OCI-M2 (cell line): ENCODE results near the gene FAM149A.

Experiments used
- DNase-seq: peaks from one replicate; lab custom pipeline; 2025; ENCODE audit not compliant: unreplicated experiment; lab: John Stamatoyannopoulos, UW

Gene FAM149A

DNA sequence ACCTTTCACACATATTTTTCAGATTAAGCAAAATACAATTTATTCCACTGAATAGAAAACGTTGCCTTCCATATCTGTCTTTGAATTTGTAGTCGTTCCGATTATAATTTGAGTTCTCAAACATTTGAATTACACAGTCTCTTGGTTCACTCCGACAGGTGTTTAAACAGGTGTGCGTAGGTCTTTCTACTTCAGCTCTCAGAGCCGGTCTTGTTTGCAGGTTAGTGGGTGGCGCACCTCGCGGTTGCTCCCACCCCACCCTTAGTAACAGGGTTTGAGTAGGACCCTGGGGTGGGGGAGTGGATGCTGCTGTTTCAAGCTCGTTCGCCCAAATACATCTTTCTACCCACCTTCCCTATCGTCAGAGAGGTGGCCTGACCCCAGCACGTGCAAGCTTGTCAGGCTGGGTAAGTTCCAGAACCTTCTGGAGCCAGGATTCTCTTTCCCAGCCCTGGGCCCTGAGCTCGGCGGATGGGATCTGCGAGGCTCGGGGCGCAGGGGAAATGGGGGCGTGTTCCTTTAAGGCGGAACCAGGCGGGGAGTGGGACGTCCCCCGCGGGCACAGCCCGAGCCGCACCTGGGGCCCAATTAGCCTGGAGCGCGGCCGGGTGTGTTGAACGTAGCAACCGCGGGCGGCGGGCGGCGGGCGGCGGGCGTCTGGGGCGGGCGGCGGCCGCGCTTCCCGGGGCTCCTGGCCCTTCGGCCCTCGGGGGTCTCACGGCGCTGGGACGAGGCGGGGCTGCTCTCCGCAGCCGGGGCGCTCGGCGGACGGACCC lies at the start of gene FAM149A:
FAM149A (plus strand) TSS at position 591 of the 776 bp plus-strand sequence.
- DNase-seq = no peak

DNA sequence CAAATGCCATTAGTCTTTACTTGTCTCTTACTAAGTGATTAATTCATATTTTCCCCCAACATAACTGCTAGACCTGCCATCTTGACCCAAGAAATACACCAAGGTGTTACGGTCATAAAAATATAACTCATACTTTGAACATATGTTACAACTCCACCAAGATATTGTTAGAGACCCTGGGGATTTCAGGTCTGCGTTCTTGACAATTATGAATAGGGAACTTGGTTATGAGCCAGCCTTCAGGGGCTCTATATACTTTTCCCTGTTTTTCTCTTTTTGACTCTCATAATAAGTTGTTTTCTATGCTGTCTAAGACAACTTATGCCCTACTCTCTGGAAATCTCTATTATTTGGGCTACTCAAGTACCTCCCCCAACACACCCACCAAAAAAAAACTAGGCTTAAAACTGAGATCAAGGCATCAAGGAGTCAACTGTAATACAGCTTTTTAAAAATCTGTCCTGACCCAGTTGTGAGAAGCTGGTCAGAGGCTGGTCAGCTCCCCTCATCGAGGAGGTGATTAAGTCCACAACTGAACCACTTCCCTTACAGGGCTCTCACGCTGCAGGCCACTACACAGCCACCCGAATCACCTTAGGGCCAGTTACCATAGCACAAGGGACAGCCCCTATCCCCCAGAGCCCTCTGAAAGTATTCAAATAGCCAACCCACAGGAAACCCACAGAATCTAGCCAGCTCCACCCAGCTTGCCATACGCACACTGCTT lies 46.1 kb upstream of the FAM149A start:
- DNase-seq = no peak

DNA sequence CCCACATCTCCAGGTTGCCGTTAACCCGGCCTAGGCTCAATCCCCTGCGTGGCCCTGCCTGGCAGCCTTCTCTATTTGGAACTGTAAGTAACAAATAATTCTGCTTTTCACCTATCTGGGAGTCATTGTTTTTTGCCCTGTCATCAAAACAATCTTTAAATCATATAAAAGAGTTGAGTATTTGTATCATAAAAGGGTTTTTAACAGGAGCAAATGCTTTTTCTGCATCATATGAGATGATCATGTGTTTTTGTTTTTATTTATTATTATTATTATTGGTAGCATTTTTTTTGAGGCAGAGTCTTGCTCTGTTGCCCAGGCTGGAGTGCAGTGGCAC lies 45.6 kb upstream of the FAM149A start:
- DNase-seq = no peak

DNA sequence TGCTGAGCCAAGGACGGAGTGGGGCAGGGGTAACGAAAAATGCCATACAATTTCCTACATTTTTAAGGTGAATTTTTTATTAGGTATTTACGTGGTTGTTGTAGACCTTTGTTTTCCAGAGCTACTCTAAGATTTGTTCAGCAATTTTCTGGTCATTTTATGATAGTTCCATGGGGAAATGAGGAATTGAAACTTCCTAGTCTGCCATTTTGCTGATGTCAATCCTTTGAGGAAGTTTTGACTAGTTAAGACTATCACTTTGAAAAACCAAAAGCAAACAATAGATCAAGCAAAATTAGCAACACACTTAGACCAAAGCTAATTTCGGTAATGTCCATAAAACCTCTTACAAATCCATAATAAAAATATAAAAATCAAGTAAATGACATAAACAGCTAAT lies 42.6 kb upstream of the FAM149A start:
- DNase-seq = no peak

DNA sequence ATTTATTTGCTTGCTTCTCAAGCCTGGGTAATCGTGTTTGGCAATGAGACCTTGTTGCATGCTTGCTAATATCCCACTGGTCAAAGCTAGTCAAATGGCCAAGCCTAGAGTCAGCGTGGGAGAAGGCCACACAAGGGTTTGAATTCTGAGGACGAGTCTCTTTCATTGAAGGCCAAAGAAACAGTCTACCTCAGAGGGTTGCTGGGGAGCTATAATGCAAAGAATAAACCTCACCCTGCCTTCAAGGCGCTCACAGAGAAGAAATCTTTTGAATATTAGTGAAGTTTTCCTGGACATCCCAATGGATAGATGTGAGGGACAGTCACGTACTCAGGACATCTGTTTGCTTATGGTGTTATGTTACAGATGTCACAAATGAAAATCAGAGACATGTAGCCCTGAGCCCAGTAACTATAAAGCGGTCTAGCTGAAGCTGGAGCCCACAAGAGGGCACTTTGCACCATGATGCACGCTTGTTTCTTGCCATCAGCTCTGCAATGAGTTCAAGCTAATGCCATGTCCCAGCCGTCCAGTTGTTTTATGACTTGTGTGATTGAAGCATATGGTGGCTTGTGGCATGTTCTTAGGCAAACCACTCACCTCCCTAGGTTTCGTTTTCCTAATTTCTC lies 36.6 kb upstream of the FAM149A start:
- no peak for DNase-seq

DNA sequence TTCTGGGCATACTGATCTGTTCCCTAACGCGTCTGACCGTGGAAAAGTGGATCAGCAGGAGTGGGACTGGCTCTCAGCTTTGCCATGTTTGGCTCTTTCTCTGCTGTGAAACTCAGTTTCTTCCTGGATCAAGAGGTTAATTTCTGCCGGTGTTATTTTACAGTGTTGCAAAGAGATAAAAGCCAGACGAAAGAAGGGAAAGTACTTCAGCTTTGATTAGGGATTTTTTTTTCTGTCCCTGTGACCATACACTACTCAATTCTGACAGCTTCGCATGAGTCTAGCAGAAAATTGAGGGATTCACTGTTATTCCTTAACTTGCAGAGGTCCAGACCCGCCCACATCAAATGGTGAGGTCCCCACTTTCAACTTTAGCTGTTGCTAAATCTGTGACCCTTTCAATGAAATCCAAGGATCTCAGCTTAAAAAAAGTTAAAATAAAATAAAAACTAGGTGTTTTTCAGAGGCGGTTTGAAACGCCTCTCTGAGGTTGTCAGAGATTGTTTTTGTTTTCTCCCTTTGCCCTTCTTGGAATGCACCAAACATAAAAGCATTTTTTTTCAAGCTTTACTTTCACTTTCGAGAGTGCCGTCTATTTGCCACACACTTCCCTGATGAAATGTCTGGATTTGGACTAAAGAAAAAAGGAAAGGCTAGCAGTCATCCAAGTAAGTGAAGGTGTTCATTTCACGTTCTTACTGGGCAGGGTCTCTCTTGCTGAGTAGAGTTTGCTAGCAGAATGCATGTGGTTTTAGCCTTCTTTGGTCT lies 35.7 kb upstream of the FAM149A start, which contains the start of gene TLR3:
TLR3 (plus strand) TSS at position 576 of the 768 bp plus-strand sequence. CDS start 7,464 bp downstream, outside the sequence.
- DNase-seq = no peak

DNA sequence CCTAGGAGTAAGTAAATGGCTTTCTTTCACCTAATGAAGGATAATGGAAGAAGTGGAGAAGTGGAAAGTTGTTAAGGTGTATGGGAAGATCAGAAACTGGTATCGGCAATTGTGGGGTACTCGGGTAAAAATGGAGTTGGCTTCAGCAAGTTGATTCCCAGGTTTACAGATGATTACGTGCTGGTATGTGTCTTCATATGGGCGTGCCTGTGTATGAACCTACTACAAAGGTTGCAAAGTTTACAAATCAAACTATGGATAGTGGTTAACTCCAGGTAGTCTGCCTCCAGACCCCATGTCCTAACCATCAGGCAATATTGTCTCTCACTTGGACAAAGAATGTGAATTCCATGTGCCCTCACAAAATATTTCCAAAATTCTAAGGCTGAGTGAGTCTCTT lies 34.8 kb upstream of the FAM149A start:
- DNase-seq = no peak

DNA sequence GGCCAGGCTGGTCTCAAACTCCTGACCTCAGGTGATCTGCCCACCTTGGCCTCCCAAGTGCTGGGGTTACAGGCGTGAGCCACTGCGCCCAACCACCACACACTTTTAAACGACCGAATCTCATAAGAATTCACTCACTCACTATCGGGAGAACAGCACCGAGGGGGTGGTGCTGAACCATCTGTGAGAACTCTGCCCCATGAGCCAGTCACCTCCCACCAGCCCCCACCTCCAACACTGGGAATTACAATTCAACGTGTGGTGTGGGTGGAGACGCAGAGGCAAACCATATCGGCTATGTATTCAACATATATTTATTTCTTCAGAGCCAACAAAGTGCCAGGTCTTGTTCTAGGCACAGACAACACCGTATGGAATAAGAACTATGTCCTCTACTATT lies 32.0 kb upstream of the FAM149A start:
- DNase-seq = no peak

DNA sequence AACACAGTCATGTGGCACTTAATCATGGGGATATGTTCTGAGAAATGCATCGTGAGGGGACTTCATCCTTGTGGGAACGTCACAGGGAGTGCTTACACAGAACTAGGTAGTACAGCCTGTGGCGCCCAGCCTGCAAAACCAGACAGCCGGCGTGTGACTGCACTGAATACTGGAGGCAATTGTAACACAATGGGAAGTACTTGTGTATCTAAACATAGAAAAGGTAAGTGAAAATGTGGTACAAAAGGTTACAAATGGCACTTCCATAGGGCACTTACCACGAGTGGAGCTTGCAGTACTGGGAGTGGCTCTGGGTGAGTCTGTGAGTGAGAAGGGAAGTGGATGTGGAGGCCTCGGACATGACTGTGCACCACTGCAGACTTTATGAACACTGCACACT lies 30.3 kb upstream of the FAM149A start:
- DNase-seq = no peak

DNA sequence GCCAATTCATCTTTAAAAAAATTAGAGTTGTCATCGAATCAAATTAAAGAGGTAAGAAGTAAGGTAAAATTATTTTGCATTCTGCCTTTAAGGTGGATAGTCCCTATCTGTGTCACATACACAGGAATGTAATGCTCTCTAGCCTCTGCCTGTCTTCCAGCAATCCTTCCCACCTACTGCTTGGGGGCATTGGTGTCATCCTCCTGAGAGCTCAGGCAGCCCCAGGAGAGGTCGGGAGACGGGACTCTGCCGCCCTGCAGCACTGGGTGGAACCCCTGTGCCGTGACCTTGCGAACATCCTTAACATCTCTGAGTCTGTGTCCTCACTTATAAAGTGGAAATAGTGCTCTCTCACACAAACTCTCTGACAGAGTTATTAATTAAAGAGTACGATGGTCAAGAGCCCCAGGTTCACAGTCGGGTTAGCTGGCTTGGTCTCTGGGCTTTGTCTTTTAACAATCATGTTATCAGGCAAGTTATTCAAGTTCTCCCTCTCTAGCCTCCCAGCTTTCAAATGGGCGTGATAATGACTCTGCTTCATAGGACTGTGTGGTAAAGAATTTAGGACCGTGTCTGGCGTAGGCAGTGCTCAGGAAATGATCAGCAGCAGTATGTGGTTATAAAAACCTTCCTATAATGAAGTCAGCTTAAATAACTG lies 25.4 kb upstream of the FAM149A start:
- no peak for DNase-seq

DNA sequence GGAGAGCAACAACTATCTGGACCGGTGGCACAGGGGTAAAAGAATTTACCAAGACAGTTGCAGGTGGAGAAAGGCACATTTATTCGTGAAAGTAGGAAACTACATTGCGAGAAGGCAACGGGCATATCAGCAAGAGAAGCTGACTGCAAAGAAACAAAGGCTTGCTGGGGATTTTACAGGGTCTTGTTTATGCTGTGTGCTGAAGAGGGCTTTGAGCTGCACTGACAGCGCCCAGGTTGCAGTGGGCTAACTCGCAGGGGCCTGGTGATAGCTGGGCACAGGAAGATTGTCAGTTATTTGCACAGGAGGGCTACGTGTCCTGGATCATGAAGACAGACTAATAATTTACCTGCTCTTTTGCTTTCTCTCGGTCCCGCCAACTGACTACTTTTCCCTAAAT lies 24.8 kb upstream of the FAM149A start:
- no peak for DNase-seq

DNA sequence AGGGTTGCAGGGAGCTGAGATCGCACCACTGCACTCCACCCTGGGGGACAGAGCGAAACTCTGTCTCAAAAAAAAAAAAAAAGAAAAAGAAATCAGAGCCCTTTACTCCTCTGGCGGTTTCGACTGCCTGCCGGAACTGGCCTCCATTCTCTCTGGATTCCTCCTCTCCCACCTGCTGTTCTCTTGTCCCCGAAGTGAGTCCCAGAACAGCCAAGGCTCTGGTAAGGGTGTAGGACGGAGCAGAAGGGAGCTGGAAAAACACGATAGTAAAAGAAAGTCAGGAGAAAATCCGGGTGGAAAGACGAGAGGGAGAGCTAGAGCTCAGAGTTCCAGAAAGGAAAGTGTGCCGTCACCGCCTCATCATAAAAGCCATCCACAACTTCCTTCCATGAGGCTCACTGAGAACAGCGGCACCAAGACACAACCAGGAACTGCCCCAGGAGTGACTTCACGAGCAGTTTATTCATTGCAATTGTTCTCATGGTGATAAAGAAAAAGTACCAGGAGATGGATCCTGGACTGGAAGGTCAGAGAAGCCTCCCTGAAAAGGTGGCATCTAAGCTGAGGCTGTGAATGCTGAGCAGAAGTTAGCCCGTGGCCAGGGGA lies 23.2 kb upstream of the FAM149A start:
- no peak for DNase-seq

DNA sequence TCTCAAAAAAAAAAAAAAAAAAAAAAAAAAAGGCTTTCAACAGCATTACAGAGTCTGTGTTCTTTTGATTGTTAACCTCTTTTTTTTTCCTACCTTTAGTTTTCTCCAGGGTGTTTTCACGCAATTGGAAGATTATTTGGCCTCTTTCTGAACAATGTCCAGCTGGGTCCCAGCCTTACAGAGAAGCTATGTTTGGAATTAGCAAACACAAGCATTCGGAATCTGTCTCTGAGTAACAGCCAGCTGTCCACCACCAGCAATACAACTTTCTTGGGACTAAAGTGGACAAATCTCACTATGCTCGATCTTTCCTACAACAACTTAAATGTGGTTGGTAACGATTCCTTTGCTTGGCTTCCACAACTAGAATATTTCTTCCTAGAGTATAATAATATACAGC lies 22.3 kb upstream of the FAM149A start:
- no peak for DNase-seq

DNA sequence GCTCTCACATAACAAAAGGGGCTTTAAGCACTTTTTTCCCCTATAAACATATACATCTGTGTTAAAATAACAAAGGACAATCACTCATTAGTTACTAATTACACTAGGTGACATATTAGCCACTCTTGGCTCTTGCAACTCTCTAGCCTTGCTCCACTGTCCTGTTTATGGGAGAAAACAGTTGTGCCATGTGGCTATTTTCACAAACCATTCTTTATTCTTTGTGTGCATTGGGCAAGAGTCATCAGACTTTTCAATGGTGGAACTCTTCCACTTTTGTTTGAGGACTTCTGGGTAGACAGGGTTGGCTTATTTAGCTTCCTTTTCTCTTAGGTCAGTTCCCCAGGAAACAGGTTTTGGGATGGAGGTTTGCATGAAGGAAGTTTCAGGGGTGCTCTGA lies 16.0 kb upstream of the FAM149A start:
- no peak for DNase-seq

DNA sequence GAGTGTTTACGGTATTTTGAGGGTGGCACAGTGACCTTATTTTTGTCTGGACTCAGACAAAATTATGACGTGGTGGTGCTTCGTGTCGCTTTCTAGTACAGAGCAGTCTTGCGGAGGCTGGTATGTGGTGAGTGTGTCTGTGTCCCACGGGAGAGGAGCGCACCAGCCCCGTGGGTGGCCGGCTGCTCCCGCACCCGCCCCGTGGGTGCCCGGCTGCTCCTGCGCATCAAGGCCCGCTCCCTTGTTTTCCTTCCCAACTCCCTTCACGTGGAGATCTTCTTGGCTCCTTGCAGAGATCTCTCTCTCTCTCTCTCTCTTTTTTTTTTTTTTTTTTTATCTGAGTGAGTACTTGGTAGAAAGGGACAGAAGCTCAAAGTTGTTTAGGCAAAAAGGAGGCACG lies 12.2 kb upstream of the FAM149A start:
- no peak for DNase-seq

DNA sequence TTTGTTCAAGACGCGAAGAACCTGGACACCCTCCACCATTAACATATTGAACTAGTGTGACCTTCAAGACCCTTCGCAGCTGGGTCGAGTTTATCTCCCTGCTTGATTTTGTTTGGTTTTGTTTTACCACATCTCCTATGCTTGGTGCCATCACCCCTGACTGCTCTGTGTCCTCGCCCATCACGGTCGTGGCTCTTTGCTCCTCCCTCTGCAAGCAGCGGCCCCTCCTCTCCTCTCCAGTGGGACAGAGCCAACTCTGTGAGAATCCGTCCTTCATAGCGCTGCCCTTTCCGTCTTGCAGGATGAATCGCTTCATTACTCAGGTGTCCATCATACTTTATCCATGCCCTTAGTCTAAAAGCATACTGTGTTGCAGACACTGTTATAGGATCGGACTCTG lies 9.1 kb upstream of the FAM149A start:
- no peak for DNase-seq

DNA sequence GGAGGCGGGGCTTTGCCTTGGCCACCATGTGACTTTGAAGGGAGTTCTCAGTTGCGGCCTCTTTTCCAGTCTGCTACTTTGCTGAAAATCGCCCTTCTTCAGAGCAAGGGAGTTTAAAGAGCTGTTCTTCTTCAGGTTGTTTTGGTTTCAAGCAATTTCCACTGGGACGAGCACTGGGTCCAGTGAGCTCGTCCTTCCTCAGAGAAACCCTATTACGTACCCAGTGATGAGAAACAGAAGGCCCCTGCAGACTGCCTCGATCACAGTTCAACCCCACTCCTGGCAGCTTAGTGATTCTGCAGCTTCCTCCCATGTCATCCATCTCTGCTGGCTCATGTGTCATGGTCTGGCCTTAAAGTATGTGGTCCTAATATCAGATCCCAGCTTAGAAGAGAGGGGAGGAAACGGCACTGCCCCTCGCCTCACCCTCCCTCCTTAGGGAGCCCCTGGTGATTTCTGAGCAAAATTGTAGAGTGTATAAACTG lies 7.8 kb upstream of the FAM149A start:
- no peak for DNase-seq

DNA sequence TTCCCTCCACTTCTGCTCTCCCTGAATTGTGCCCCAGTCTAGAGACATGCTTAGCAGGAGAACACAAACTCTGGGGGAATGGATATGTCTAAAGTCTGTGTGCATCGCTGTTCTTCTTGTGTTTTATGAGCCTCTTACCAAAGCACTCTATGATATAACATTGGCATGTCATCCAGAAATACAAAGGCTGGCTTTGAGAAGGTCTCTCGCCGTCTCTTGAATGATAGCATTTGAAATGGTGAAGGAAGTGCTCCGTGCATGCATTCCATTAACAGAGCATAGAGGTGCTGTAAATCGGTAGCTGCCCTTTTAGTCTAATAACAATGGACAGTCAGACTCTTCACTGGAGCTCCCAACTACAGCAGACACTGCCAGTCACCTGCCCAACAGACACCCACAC lies 7.1 kb upstream of the FAM149A start:
- no peak for DNase-seq

DNA sequence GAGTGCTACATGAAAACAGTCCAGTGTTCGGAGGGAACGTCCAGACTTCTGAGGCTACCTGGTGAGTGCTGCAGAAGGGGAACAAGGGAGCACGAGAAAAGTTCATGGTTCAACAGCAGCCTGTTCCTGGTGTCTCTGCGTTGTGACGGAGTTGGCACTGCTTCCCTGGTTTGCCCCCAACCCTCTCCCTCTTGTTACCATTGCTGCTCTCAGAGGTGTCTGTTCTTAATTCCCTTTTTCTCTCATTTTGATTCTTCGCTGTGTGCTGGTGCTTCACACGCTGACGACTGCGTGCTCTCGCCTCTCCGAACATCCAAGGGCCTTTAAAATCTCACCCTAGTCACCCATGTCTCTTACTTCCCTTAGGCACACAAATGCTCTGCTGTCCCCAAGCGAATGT lies 1.6 kb upstream of the FAM149A start:
- no peak for DNase-seq

DNA sequence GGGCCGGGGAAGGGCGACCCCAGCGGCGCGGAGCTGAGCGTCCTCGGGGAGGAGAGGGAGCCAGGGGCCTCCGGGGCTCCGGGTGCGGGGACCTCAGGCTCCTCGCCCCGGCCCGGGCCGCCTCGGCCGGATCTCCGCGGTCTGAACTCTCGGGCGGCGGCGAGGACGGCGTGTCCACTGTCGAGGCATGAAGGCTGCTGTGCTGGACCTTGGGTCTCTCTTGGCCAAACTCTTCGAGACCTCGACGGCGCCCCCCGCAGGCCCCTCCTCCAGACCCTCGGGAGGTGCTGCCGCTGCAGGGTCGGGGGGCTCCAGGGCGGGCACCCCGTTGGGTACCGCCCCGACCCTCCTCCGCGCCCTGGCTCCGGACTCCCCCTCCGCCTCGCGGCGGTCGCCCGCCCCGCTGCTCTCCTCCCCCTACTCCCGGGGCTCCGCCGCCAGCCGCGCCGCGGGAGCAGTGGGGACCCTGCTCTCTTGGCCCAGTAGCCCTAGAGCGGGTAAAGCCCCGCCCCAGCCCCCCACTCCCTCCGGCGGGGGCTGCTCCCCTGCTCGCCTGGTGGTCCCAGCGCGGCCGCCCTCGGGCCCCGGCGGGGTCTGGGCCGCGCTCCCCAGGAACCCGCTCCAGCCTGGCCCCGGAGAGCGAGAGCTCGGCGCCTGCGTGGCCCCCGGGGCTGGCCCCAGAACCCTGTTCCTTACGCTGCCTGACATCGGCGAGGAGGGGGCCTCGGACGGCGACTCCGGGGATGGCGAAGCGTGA lies 564 bp downstream of the FAM149A start:
- DNase-seq = no peak
